B cell (primary cell): Measurements from ENCODE around the gene PAX1. TPM values are rescaled to one million over a fixed set of nuclear protein-coding genes. Genes with fewer than 3 reads are reported as not detected.

Source experiments
- ATAC-seq: fragments of 200-7000 bp; cut with Tn5 transposase; one replicate; pipeline ENCODE4 v1.10.0; 2021; ENCODE audit warnings: low read depth, mild to moderate bottlenecking, moderate number of reproducible peaks, moderate library complexity
- CTCF ChIA-PET: fragments of 350-600 bp; sonication (Branson Sonifier 250); formaldehyde crosslinking; loops from one replicate; lab custom pipeline; 2021; ENCODE audit warnings: antibody characterized with exemption, inconsistent platforms; lab: Charles Lee
- POLR2A ChIA-PET: fragments of 350-600 bp; sonication (Branson Sonifier 250); formaldehyde crosslinking; loops from one replicate; lab custom pipeline; 2021; ENCODE audit warnings: antibody characterized with exemption; lab: Charles Lee
- DNase-seq: peaks from one replicate; pipeline ENCODE4 v3.0.0; 2013
- H2AFZ ChIP-seq: 2 replicates; pipeline ENCODE4 v1.6.1; 2012; ENCODE audit warnings: mild to moderate bottlenecking, low read depth, low read length; ENCODE audit not compliant: insufficient read depth, poor library complexity, severe bottlenecking
- H3K27ac ChIP-seq, 2 donors: 1 replicate in 1 of 2; 2 replicates in 1 of 2; pipeline ENCODE4 v1.5.1; 2012 to 2013; ENCODE audit warnings: low read length in 2 of 2, mild to moderate bottlenecking in 2 of 2, moderate library complexity in 1 of 2
- H3K27me3 ChIP-seq, 4 experiments: fragments of 200-600 bp in 1 of 4; sonication (generic) in 1 of 4; replicated peaks in 1 of 4; 1 replicate in 2 of 4; 2 replicates in 2 of 4; pipeline versions ENCODE4 v1.6.1 to v1.7.0; 2013 to 2016; ENCODE audit warnings: low read length in 3 of 4, mild to moderate bottlenecking in 2 of 4, mixed read lengths in 1 of 4, moderate library complexity in 1 of 4; ENCODE audit not compliant: insufficient read depth in 4 of 4, control insufficient read depth in 3 of 4; ENCODE audit errors: control extremely low read depth in 1 of 4
- H3K36me3 ChIP-seq, 2 experiments: replicated peaks in 1 of 2; 1 replicate in 1 of 2; 2 replicates in 1 of 2; pipeline versions ENCODE4 v1.6.1 to v1.7.1; 2013; ENCODE audit warnings: low read length in 1 of 2; ENCODE audit not compliant: insufficient read depth in 2 of 2, control insufficient read depth in 1 of 2; ENCODE audit errors: control extremely low read depth in 1 of 2, extremely low read depth in 1 of 2
- H3K4me1 ChIP-seq, 2 donors: fragments of 200-600 bp in 1 of 2; sonication (generic) in 1 of 2; 1 replicate in 1 of 2; 2 replicates in 1 of 2; pipeline versions ENCODE4 v1.5.1 to v1.6.1; 2013 to 2017; ENCODE audit warnings: low read length in 2 of 2; ENCODE audit not compliant: control insufficient read depth in 2 of 2, insufficient read depth in 2 of 2
- H3K4me2 ChIP-seq: replicated peaks from 2 replicates; pipeline ENCODE3; 2012; ENCODE audit warnings: mild to moderate bottlenecking, low read depth, low read length; ENCODE audit not compliant: poor library complexity, severe bottlenecking
- H3K4me3 ChIP-seq, 5 experiments: fragments of 200-600 bp in 1 of 5; sonication (generic) in 1 of 5; 1 replicate in 3 of 5; 2 replicates in 2 of 5; pipeline versions ENCODE4 v1.5.1 to v1.7.0; 2011 to 2016; ENCODE audit warnings: low read length in 4 of 5, mild to moderate bottlenecking in 4 of 5, low read depth in 2 of 5, control low read depth in 1 of 5, moderate library complexity in 1 of 5; ENCODE audit not compliant: insufficient read depth in 1 of 5; ENCODE audit errors: control extremely low read depth in 1 of 5, extremely low read depth in 1 of 5
- H3K79me2 ChIP-seq: fragments of 200-600 bp; sonication (generic); one replicate; pipeline ENCODE4 v1.6.0; 2016; ENCODE audit warnings: low read length; ENCODE audit not compliant: control insufficient read depth, insufficient read depth
- H3K9ac ChIP-seq: fragments of 200-600 bp; sonication (generic); 2 replicates; pipeline ENCODE4 v1.6.1; 2017; ENCODE audit warnings: mild to moderate bottlenecking, low read length, moderate library complexity
- H3K9me3 ChIP-seq, 3 donors: one replicate each; pipeline versions ENCODE4 v1.6.1 to v1.7.1; 2013; ENCODE audit warnings: low read length in 2 of 3; ENCODE audit not compliant: control insufficient read depth in 2 of 3, insufficient read depth in 1 of 3; ENCODE audit errors: control extremely low read depth in 1 of 3
- H4K20me1 ChIP-seq: 2 replicates; pipeline ENCODE4 v1.6.0; 2012; ENCODE audit warnings: mild to moderate bottlenecking, low read length; ENCODE audit not compliant: insufficient read depth, control insufficient read depth, poor library complexity, severe bottlenecking
- H3K27ac Mint-ChIP-seq: one replicate; pipeline ENCODE4 v1.8.0; 2021; ENCODE audit warnings: mixed read lengths
- H3K27me3 Mint-ChIP-seq: one replicate; pipeline ENCODE4 v1.8.0; 2021; ENCODE audit warnings: mixed read lengths
- H3K4me1 Mint-ChIP-seq: one replicate; pipeline ENCODE4 v1.8.0; 2021; ENCODE audit warnings: mixed read lengths
- H3K4me3 Mint-ChIP-seq: one replicate; pipeline ENCODE4 v1.8.0; 2021; ENCODE audit warnings: mixed read lengths
- H3K9me3 Mint-ChIP-seq: one replicate; pipeline ENCODE4 v1.8.0; 2022; ENCODE audit warnings: mixed read lengths; ENCODE audit not compliant: insufficient read depth
- EZH2 ChIP-seq: IDR thresholded peaks from 2 replicates; pipeline ENCODE4 v1.6.1; 2012; ENCODE audit warnings: borderline replicate concordance, low read depth, mild to moderate bottlenecking, moderate library complexity, low read length; ENCODE audit not compliant: insufficient read depth, poor library complexity, severe bottlenecking
- WGBS: methylation state at CpG from one replicate; pipeline ENCODE4 v1.1.5; 2013; ENCODE audit warnings: missing lambda C conversion rate; ENCODE audit not compliant: insufficient coverage; 5-methylcytosine and 5-hydroxymethylcytosine counted together
- intact Hi-C: fragments of 100-400 bp; cut with micrococcal nuclease; formaldehyde crosslinking; loops from one replicate; pipeline ENCODE4 v1.10.0; 2022
- polyA plus RNA-seq: library from polyadenylated mRNA; depleted of rRNA; stranded (reverse); fragments of >200 nt; gene quantifications from 2 replicates; pipeline ENCODE4 v1.2.3, GENCODE V29; 2012
- total RNA-seq, 2 donors: library from RNA; stranded (reverse); fragments of 120-200 nt in 1 of 2; gene quantifications; 1 replicate in 1 of 2; 2 replicates in 1 of 2; pipeline versions ENCODE4 v1.2.3 to v1.2.4, GENCODE V29; 2013 to 2022
- TF ChIP-seq, protein P1 (sequence below): fragments of 200-600 bp; IDR thresholded peaks from one replicate; pipeline ENCODE4 v1.8.0; 2022; ENCODE audit warnings: antibody characterized with exemption, mild to moderate bottlenecking

PAX1 gene
- total and polyA plus RNA-seq, 2 donors (not counting 1 experiment from before 2014, with no cell fraction given) = not detected

DNA sequence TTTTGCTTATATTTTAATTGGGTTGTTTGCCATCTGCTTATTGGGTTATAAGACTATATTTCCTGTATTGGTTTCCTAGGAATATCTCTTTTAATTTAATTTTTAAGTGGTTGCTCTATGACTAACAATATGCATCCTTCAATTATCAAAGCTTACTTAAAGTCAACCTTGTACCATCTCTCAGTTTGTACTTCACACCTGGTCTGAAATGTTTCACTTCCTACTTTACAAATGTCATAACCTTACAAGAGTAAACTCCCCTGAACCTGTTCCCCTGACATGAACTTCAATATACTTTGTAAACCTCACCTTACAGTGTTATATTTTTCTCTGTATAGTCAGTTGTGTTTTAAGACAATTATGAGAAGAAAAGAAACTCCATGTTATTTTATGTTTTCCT, 35.8 kb downstream of the PAX1 start:
- no peaks in the 10 kb centered on the region for H3K79me2 ChIP-seq
- CTCF ChIA-PET = no interaction called here

DNA sequence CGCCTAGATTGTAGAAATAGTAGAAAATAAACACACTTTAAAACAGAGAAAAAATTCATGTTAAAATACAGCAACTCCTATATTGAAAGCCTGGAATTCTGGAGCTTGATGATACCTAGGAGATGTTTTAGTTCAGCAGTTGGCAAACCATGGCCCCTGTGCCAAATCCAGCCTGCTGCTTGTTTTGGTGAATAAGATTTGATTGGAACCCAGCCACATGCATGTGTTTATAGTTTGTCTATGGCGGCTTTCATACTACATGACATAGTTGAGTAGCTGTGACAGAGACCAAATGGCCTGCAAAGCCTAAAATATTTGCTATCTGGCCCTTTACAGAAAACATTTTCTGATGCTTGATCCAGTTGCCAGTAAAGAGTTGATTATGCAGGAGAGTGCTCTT, 57.2 kb downstream of the PAX1 start:
- no peaks in the 10 kb centered on the region for H3K4me1 ChIP-seq
- no peaks in the 10 kb centered on the region for H3K9me3 Mint-ChIP-seq
- ChIA-PET CTCF (no interaction called here), POLR2A (no interaction called here)
- no peak for ATAC-seq
- no peak for TF ChIP-seq EZH2
- TF ChIP-seq, protein P1, sequence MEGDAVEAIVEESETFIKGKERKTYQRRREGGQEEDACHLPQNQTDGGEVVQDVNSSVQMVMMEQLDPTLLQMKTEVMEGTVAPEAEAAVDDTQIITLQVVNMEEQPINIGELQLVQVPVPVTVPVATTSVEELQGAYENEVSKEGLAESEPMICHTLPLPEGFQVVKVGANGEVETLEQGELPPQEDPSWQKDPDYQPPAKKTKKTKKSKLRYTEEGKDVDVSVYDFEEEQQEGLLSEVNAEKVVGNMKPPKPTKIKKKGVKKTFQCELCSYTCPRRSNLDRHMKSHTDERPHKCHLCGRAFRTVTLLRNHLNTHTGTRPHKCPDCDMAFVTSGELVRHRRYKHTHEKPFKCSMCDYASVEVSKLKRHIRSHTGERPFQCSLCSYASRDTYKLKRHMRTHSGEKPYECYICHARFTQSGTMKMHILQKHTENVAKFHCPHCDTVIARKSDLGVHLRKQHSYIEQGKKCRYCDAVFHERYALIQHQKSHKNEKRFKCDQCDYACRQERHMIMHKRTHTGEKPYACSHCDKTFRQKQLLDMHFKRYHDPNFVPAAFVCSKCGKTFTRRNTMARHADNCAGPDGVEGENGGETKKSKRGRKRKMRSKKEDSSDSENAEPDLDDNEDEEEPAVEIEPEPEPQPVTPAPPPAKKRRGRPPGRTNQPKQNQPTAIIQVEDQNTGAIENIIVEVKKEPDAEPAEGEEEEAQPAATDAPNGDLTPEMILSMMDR = no peak
- no peak overlapping the region for H3K4me2 ChIP-seq
- no peak overlapping the region for H3K4me3 Mint-ChIP-seq
- H3K27ac ChIP-seq = no peak overlapping the region
- H3K27ac Mint-ChIP-seq = no peak overlapping the region
- peaks cover 0 to 11% (median 0%) of the 10 kb centered on the region in 3 donors for H3K9me3 ChIP-seq
- H4K20me1 ChIP-seq = no peaks in the 10 kb centered on the region
- H3K79me2 ChIP-seq = no peaks in the 10 kb centered on the region
- no peaks in the 10 kb centered on the region for H3K4me1 Mint-ChIP-seq
- 100% methylated on average over 1 of the region's 2 CpGs for WGBS
- H3K36me3 ChIP-seq = no peaks in the 10 kb centered on the region
- H3K4me3 ChIP-seq = no peak overlapping the region
- no peak for DNase-seq
- no peak overlapping the region for H2AFZ ChIP-seq
- peaks cover 0 to 2% (median 0%) of the 10 kb centered on the region in 4 experiments for H3K27me3 ChIP-seq
- H3K9ac ChIP-seq = no peak overlapping the region
- H3K27me3 Mint-ChIP-seq = no peaks in the 10 kb centered on the region
- intact Hi-C loops = no loop called here

More for the DNA sequence above, 35.8 kb downstream of the PAX1 start:
- POLR2A ChIA-PET = no interaction called here
- Mint-ChIP-seq H3K27ac (no peak overlapping the region), H3K9me3 (no peaks in the 10 kb centered on the region), H3K4me3 (no peak overlapping the region), H3K4me1 (no peaks in the 10 kb centered on the region), H3K27me3 (no peaks in the 10 kb centered on the region)
- no peak for ATAC-seq
- intact Hi-C loops = no loop called here
- H3K27me3 ChIP-seq = no peaks in the 10 kb centered on the region
- H3K4me1 ChIP-seq = no peaks in the 10 kb centered on the region
- no peak overlapping the region for H3K4me2 ChIP-seq
- no peaks in the 10 kb centered on the region for H3K36me3 ChIP-seq
- no peak overlapping the region for H3K4me3 ChIP-seq
- no peak for TF ChIP-seq EZH2
- H3K9ac ChIP-seq = no peak overlapping the region
- H2AFZ ChIP-seq = no peak overlapping the region
- DNase-seq = no peak
- no peaks in the 10 kb centered on the region for H4K20me1 ChIP-seq
- no peak overlapping the region for H3K27ac ChIP-seq
- H3K9me3 ChIP-seq = peaks cover 0 to 20% (median 0%) of the 10 kb centered on the region in 3 donors
